Mammary epithelial cell (primary cell): ENCODE results near the gene SVBP.

Source experiments
- EZH2 ChIP-seq: IDR thresholded peaks from 2 replicates; pipeline ENCODE4 v1.6.1; 2012; ENCODE audit warnings: low read length, inconsistent platforms, borderline replicate concordance
- TF ChIP-seq, protein P1 (sequence below), 2 donors: IDR thresholded peaks in 1 of 2; conservative IDR thresholded peaks in 1 of 2; 2 replicates each; pipeline ENCODE4 v1.5.1; 2011 to 2012; ENCODE audit warnings: inconsistent platforms in 2 of 2, low read length in 2 of 2, mild to moderate bottlenecking in 2 of 2, control low read depth in 1 of 2, low read depth in 1 of 2; ENCODE audit not compliant: insufficient read depth in 1 of 2; ENCODE audit errors: extremely low read depth in 1 of 2

DNA sequence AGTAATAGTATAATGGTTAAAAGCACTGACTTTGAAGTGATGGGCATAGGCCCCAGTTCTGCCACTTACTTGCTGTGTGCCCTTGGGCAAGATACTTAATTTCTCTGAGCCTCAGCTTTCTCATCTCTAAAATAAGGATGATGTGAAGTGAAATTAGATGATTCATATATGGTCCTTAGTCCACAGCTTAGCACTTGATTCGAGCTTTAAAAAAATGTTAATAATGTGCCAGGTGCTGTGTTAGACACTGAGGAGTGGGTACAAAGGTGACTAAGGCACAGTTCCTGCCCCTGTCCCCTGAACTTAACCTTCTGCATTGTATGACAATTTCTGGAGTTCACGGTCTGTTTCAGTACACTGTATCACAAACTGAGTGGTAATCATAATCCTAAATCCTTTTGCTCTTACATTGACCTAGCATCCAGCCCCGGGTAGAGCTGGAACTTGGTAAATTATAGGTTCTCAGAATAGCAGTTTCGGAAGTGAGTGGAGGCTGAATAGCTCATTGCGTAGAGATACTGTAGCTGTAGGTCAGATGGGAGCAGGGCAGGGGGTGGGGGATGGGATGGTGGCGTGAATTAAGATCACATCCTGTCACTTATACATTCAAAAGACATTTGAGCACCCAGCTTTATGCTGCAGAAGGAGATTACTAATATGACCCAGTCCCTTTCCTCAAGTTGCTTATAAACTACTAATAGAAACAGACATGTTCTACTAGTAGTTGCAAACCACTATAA, 30.7 kb upstream of the SVBP start:
- TF ChIP-seq, protein P1, sequence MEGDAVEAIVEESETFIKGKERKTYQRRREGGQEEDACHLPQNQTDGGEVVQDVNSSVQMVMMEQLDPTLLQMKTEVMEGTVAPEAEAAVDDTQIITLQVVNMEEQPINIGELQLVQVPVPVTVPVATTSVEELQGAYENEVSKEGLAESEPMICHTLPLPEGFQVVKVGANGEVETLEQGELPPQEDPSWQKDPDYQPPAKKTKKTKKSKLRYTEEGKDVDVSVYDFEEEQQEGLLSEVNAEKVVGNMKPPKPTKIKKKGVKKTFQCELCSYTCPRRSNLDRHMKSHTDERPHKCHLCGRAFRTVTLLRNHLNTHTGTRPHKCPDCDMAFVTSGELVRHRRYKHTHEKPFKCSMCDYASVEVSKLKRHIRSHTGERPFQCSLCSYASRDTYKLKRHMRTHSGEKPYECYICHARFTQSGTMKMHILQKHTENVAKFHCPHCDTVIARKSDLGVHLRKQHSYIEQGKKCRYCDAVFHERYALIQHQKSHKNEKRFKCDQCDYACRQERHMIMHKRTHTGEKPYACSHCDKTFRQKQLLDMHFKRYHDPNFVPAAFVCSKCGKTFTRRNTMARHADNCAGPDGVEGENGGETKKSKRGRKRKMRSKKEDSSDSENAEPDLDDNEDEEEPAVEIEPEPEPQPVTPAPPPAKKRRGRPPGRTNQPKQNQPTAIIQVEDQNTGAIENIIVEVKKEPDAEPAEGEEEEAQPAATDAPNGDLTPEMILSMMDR (conservative IDR thresholded peaks at IDR 0.05 in 1 of 2, IDR thresholded peaks at IDR 0.05 in 1 of 2; ENCODE audit: extremely low read depth in 1 of 2, insufficient read depth in 1 of 2, low read depth in 1 of 2, low read length in 2 of 2): no peak
- no peak for TF ChIP-seq EZH2
